HG02623 (cell line): ENCODE data around the gene CSNK2A1.
"Not testable (repeated sequence)": the region's sequence is repeated elsewhere in the genome, so short reads cannot be mapped to it uniquely, and the experiment has no call there.

Experiments used
- ATAC-seq: cut with Tn5 transposase; IDR thresholded peaks from one replicate; pipeline ENCODE4 v1.9.1; 2021; ENCODE audit warnings: moderate library complexity; ENCODE audit not compliant: unreplicated experiment

Gene CSNK2A1

DNA sequence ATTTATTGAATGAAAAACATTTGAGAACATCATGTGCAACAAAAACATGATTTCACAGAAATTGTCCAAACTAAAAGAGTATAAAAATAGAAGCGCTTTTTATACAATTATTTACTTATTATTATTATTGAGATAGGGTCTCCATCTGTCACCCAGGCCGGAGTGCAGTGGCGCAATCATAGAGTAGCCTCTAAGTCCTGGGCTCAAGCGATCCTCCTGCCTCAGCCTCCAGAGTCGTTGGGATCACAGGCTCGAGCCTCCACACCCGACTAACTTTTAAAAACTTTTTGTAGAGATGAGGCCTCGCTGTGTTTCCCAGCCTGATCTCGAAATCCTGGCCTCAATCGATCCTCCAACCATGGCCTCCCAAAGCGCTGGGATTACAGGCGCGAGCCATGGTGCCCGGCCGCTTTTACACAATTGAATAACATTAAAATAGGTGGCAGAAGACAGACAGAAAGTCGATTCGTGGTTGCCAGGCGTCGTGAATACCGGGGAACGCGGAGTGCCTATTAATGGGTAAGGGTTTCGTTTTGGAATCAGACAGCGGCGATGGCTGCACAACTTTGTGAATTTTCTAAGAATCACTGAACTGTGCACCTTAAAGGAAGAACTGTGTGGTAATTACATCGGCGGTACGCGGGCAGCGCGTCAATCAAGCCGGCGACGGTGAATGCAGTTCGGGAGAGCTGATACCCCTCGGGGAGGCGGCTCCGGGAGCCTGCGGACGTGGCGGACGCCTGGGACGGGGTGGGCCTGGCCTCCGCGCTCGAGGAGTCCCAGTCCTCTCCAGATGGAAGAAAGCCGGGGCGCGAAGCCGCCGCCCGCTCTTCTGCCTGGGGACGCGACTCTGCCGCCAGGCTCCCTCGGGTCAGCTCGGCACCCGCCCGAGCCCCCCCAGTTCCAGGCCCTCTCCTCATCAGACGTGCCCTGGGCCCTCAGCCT lies 82.1 kb downstream of the CSNK2A1 start:
- peak; percentile 20 for ATAC-seq

GRCh38 chr20:460707-461106 lies 82.9 kb downstream of the CSNK2A1 start:
- no peak for ATAC-seq

GRCh38 chr20:460180-460579 lies 83.4 kb downstream of the CSNK2A1 start:
- ATAC-seq, result no peak

DNA sequence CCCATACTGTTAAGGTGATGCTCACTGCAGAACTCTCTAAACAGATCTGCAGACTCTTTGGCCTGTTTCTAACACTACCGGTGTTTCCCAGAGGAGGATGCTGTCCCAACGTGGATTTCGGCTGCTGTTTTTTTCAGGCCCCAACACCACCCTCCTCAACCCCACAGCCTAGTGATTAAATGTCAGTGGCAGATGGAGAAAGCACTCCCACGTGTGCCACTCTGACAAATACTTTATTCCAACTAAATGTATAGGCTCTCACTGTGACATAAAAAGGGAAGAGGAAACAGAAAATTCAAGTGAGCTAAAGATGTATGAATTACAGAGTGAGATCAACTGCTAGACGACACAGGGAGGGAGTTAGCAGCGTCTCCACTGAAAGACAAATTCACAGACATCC lies 84.8 kb downstream of the CSNK2A1 start:
- no peak for ATAC-seq

DNA sequence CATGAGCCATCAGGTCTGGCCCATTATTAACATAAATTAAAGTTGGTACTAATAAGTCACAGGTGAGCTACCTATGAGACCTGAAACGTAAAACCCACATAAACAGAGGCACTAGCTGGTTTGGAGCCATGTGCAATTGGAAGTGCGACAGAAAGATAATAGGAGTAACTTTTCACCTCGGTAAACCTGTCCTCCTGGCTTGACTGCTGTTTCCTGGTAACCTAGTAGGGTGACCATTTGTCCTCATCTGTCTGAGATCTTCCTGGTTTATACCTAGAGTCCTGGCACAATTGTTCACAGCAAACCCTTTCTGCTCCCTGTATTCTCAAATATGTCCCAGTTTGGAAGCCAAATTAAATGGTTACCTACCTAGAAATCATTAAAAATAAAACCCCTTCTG lies 88.6 kb downstream of the CSNK2A1 start:
- ATAC-seq, result no peak

- not testable (repeated sequence) for ATAC-seq
Observed at GRCh38 chr20:452021-452420, 91.6 kb downstream of the CSNK2A1 start.

DNA sequence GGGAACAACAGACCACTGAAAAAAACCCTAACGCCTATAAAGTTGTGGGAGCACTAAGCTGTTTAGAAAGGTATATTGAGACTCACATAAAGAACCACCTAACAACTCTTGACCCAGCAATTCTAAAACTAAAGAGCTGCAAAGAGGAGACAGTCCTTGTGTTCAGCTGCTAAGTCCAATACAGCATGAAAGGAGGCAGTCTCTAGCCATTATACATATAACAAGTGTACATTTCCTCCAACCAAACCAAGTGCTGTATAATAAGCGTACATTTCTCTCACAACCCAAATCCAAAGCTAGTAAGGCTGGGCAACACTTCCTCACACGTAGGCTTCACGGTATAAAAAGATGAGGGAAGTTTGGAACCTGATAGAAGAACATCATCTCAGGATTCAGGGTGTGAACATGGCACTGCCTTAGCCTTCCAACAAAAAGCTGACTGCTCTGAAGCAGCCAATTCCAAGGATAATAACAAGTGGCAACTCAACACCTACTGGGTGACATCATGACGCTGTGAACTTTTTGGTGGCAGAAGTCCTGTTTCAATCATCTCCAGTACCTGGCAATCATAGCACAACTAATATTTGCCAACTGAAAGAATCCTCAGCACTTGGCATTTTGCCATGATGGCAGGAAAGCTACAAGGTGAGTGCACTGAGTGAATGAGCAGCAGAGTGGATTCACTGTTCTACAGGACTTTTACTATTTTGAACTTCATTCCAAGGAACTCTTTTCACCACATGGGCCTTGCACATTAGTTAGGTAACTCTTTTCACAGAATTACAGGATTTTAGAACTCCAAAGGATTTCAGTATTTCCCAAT lies 97.9 kb downstream of the CSNK2A1 start:
- no peak for ATAC-seq

DNA sequence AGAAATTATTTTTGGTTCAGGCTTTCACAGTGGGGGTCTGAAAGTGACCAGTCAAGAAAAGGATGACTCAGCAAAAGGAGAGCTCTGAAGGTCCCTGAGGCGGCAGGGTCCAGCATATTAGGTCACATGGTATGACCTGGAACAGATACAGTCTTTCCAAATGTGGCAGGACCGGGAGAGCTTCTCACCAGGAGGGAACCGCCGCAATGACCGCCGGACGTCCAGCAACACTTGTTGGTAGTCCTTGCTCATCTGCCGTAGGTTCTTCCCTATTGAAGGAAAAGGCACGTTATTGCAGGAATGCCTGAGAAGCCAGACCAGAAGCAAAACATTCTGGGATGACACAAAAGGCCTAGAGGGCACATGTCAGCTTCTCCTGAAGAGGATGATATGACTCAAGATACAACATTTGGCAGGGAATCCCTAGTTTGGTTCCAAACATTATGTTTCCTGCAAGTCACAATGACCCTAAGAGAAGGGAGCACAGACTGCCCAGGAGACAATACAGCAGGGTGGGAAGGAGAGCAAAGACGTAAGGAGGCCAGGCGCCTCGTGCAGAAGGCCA lies 98.6 kb downstream of the CSNK2A1 start:
- ATAC-seq, result no peak

DNA sequence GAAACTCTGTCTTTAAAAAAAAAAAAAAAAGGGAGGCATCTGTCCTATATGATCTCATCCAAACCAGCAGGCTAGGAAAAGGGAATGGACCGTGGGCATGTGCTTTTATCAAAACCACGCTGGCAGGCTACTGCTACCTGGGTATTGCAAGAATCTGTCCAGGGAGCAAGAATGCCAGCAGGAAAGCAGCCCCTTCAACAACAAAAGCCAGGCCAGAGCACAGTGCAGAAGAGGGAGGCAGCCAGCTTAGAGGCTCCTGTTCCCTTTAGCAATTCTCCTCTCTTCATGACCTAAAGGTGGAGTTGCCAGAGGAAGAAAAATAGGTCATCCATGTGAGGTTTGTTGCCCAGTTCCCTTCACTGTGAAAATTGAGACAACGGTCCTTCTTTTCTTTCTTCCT lies 99.5 kb downstream of the CSNK2A1 start:
- no peak for ATAC-seq

DNA sequence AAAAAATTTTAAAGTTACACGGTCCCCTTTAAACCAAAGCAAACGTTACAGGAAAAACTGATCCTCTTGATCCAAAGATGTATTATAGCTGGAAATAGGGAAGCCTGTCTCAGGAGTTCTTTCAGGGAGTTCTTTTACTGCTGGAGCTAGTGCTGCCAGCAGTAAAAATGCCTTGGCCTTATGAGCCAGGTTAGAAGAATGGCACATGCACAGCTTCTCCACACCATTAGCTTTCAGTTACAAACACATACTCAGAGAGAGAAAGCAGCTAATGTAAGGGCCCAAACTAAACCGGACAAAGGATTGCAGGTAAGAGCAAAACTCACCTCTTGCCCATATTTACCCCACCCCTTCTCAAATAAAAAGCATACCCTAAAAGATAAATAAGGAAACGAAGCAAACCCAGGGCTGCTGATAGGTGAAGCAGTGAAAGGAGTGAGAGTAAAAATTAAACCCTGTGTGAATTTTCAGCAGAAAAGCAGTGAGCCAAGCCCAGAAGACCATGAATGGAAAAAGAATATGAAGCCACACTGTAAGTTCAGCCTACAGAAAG lies 100.3 kb downstream of the CSNK2A1 start:
- ATAC-seq, result no peak

GRCh38 chr20:440636-441035 lies 103.0 kb downstream of the CSNK2A1 start:
- ATAC-seq, result no peak

- no peak for ATAC-seq
Observed at GRCh38 chr20:440148-440547, 103.4 kb downstream of the CSNK2A1 start.

DNA sequence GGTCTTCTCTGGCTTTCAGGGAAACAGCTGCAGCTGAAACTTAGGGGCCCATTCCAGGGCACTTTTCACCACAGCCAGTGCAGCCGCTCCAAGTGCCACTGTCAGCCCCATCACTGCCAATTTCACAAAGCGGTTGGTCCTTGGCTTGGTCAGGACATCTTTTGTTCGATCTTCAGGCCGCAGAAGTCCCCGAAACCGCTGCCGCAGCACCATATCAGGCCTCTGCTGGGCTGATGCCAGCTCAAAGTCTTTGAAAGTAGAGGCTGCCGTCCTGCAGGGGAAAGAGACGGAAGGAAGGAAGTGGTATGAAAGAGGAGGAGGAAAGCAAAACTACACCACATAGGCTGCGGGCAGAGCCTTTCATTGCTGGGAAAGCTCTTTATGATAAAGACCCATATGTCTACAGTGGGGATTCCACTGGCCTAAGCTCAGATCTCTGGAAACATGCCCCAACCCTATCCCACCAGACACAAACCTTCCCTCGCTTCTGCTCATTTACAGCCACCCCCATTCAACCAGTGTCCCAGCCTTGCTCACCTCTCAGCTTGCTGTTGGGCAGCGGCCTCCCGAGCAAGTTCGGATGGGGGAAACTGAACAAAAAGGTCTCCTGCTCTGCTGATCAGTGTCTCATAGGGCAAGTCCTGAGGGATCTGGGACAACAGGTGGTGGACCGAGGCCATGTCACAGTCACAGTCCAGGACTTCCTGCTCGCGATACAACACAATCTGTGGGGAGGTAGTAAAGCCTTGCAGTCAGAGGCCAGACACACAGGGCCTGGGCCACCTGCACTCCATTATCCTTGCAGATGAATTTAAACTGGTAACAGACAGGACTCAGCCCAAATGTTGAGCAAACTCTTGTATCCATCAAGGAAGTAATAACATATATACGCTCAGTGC lies 104.8 kb downstream of the CSNK2A1 start:
- no peak for ATAC-seq

DNA sequence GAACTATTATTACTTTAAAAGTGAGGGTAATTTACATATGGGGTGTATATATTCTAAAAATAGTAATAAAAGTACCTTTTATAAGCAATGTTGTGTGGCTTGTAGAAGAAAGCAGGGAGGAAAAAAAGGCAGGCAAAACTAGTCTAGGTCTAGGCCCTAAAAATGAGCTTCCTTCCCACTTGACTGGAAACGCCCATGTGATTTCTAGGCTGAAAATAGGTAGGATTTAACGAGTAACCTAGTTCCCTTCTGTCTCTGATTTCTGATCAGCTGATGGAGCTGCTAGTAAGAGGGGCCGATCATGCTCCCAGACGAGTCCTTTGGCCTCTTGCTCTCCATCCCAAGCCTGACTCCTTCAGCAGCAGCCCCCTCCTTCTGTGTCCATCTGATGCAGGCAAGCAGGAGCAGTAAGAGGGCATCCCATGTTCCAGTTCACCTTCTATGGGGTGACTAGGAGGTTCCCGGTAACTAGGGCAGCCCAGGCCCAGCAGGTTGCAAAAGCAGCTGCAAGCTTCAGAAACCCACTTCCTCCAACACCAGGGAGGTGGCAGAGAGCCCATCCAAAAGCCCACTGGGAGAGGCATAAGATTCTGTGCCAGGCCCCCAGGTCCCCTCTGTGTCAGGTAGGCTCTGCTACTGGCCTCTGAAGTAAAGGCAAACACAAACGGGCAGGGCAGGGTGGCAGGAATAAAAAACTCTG lies 105.7 kb downstream of the CSNK2A1 start:
- no peak for ATAC-seq

DNA sequence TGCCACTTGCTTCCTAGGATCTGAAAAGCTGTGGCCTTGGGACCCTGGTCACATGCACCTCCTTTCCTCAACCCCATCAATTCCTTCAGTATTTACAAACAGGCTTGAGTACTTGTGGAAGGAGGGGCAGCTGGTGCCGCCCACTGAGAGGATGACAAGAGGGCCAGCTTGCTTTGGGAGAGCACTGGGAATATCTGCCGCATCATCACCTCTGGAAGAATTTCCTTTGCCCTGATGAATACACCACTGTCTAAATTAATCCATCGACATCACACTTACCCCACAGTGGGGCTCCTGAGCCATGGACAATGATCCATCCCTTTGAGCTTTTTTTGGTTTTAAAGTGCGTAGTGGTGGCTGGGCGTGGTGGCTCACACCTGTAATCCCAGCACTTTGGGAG lies 107.1 kb downstream of the CSNK2A1 start:
- no peak for ATAC-seq

DNA sequence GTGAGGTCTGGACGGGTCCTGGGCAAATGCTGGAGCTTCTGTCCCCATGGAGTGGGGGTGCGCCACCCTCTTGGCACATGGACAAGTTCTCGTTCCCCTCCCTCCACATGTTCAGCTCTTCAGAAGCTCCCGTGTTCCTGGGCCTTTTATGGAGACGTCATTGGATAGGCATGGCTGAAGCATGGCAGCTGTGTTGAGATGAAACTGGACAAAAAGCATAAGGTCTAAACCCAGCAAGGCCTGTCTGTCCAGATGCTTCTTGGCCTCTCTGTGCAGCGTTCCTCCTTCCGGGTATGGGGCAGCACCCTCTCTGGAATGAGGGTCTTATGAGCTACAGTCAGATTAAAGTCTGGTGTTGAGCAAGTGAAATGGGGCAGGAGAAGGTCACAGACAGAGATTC lies 108.0 kb downstream of the CSNK2A1 start:
- no peak for ATAC-seq

DNA sequence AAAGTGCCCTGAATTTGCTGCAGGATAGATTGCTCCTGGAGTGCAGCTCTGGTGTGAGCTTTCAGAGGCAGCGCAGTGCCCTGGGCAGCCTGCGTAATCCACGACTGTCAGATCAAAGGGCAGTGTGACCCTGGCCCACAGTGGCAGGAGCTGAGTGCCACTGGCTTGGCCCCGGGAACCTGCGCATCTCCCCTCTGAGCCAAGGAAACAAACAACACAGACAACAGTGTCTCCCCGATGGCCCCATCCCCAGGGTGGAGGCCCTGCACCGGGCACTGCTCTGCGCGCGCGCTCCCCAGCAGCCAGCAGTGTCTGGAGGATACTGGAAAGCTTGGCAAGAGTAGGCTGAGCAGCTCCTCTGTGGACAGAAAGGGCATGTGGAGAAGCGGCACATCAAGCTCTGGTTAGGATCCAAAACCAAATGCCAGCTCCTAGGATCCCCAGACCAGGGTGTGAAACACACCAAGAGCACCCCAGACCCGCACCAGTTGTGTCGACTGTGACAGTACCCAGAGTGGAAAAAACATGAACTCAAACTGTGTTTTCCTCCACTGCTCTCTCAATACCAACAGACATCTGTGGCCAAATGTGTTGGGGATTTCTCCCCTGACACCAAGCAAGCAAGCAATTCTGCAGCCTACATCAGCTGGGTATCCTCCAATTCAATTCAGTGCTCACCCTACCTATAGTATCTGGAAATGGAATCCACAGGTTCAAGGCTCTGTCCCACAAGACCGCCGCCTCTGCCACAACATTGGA lies 108.8 kb downstream of the CSNK2A1 start:
- ATAC-seq, result no peak

GRCh38 chr20:434221-434620 lies 109.4 kb downstream of the CSNK2A1 start:
- ATAC-seq, result no peak
